COLO668 (cell line): ENCODE measurements around the gene MS4A6E.
"Not testable (repeated sequence)": the region's sequence is repeated elsewhere in the genome, so short reads cannot be mapped to it uniquely, and the experiment has no call there.

Source experiments
- DNase-seq: peaks from one replicate; lab custom pipeline; 2025; ENCODE audit not compliant: unreplicated experiment; lab: John Stamatoyannopoulos, UW

Gene MS4A6E

GRCh38 chr11:60334005-60334620 lies 7.1 kb downstream of the MS4A6E start:
- DNase-seq, result peak; percentile 52

GRCh38 chr11:60336767-60337391 lies 9.8 kb downstream of the MS4A6E start:
- no peak for DNase-seq

- DNase-seq, result no peak
These were observed 11.0 kb downstream of the MS4A6E start for GRCh38 chr11:60338053-60338452.

GRCh38 chr11:60339356-60339755 lies 12.3 kb downstream of the MS4A6E start:
- no peak for DNase-seq

- peak; percentile 19 for DNase-seq
These were observed 16.1 kb downstream of the MS4A6E start for GRCh38 chr11:60343094-60343704.

GRCh38 chr11:60344146-60344545 lies 17.1 kb downstream of the MS4A6E start:
- DNase-seq, result no peak

GRCh38 chr11:60345489-60345888 lies 18.4 kb downstream of the MS4A6E start:
- DNase-seq, result peak; percentile 23

GRCh38 chr11:60347084-60347797 lies 20.2 kb downstream of the MS4A6E start:
- DNase-seq, result no peak

- no peak for DNase-seq
These were observed 21.1 kb downstream of the MS4A6E start for GRCh38 chr11:60348116-60348515.

- no peak for DNase-seq
These were observed 22.9 kb downstream of the MS4A6E start for GRCh38 chr11:60349990-60350389.

- no peak for DNase-seq
These were observed 30.7 kb downstream of the MS4A6E start for GRCh38 chr11:60357771-60358170.

GRCh38 chr11:60360621-60361020 lies 33.6 kb downstream of the MS4A6E start:
- DNase-seq, result no peak

GRCh38 chr11:60362241-60362640 lies 35.2 kb downstream of the MS4A6E start:
- no peak for DNase-seq

GRCh38 chr11:60363542-60364470 lies 36.8 kb downstream of the MS4A6E start:
- peak; percentile 67 for DNase-seq

GRCh38 chr11:60366262-60366904 lies 39.3 kb downstream of the MS4A6E start:
- DNase-seq, result not testable (repeated sequence)

GRCh38 chr11:60367009-60367408 lies 40.0 kb downstream of the MS4A6E start:
- DNase-seq, result no peak

GRCh38 chr11:60367896-60368295 lies 40.8 kb downstream of the MS4A6E start:
- DNase-seq, result no peak

GRCh38 chr11:60370252-60370810 lies 43.3 kb downstream of the MS4A6E start:
- DNase-seq, result no peak

- peak; percentile 33 for DNase-seq
These were observed 43.8 kb downstream of the MS4A6E start for GRCh38 chr11:60370811-60371298.

- DNase-seq, result no peak
These were observed 44.3 kb downstream of the MS4A6E start for GRCh38 chr11:60371386-60371785.
